ENCODE data around the gene LGR4.

DNA sequence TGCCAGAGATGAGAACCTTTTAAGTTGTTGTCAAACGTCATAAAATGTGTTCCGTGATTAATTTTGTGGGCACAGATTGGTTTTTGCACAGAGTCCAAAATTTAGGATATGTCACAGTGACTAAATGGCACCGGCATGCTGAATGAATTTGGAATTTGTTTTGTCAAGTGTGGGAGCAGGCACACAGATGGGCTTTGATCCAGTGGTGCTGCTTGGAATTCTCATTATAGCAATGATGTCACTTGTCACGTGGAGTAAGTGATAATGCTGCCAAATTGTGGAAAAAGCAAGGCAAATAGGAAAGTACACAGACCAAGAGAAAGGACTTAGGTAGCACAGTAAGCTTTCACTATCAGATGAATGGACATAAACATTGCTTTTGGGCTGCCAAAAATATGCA, 42.0 kb upstream of the LGR4 start:
- TF ChIP-seq, protein P1, sequence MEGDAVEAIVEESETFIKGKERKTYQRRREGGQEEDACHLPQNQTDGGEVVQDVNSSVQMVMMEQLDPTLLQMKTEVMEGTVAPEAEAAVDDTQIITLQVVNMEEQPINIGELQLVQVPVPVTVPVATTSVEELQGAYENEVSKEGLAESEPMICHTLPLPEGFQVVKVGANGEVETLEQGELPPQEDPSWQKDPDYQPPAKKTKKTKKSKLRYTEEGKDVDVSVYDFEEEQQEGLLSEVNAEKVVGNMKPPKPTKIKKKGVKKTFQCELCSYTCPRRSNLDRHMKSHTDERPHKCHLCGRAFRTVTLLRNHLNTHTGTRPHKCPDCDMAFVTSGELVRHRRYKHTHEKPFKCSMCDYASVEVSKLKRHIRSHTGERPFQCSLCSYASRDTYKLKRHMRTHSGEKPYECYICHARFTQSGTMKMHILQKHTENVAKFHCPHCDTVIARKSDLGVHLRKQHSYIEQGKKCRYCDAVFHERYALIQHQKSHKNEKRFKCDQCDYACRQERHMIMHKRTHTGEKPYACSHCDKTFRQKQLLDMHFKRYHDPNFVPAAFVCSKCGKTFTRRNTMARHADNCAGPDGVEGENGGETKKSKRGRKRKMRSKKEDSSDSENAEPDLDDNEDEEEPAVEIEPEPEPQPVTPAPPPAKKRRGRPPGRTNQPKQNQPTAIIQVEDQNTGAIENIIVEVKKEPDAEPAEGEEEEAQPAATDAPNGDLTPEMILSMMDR (IDR thresholded peaks at IDR 0.05 in 2 of 3, conservative IDR thresholded peaks at IDR 0.05 in 1 of 3; ENCODE audit: borderline replicate concordance in 1 of 3, insufficient read depth in 1 of 3, low read depth in 2 of 3, low read length in 2 of 3), result no peak
- no peak for TF ChIP-seq EZH2 (IDR thresholded peaks at IDR 0.05)
- no peak for TF ChIP-seq POLR2A (IDR thresholded peaks at IDR 0.05; ENCODE audit: borderline replicate concordance, extremely low read depth, insufficient read depth, insufficient read length)
- TF ChIP-seq SIN3A (IDR thresholded peaks at IDR 0.05; ENCODE audit: low read depth), result no peak
- TF ChIP-seq JUND (IDR thresholded peaks at IDR 0.05), result no peak
- no peak for TF ChIP-seq CEBPB (IDR thresholded peaks at IDR 0.05; ENCODE audit: low read depth)
- TF ChIP-seq, protein P2, sequence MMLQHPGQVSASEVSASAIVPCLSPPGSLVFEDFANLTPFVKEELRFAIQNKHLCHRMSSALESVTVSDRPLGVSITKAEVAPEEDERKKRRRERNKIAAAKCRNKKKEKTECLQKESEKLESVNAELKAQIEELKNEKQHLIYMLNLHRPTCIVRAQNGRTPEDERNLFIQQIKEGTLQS (IDR thresholded peaks at IDR 0.05), result no peak
- no peak for TF ChIP-seq EZH2phosphoT487 (IDR thresholded peaks at IDR 0.05; ENCODE audit: borderline replicate concordance)
- no peak for TF ChIP-seq SRF (IDR thresholded peaks at IDR 0.05; ENCODE audit: low read depth)
- TF ChIP-seq RAD21 (IDR thresholded peaks at IDR 0.05; ENCODE audit: low read depth), result no peak
- TF ChIP-seq POLR2AphosphoS5 (IDR thresholded peaks at IDR 0.05; ENCODE audit: low read depth, low read length), result no peak
- no peak for TF ChIP-seq YY1 (IDR thresholded peaks at IDR 0.05; ENCODE audit: extremely low read depth, insufficient replicate concordance, low read depth, low read length)
- no peak for TF ChIP-seq EGR1 (IDR thresholded peaks at IDR 0.05; ENCODE audit: low read depth)
